Stimulated activated CD4-positive, alpha-beta T cell treated with anti-CD3 and anti-CD28 coated beads, Interleukin-15, amount 100 ng/mL, for 1 hour (primary cell): ENCODE measurements around the gene UBE2I.

Source experiments
- DNase-seq, 2 donors: peaks; one replicate each; pipeline ENCODE4 v3.0.0-alpha.2; 2020; ENCODE audit warnings: low read depth in 1 of 2, low spot score in 1 of 2

Gene UBE2I

DNA sequence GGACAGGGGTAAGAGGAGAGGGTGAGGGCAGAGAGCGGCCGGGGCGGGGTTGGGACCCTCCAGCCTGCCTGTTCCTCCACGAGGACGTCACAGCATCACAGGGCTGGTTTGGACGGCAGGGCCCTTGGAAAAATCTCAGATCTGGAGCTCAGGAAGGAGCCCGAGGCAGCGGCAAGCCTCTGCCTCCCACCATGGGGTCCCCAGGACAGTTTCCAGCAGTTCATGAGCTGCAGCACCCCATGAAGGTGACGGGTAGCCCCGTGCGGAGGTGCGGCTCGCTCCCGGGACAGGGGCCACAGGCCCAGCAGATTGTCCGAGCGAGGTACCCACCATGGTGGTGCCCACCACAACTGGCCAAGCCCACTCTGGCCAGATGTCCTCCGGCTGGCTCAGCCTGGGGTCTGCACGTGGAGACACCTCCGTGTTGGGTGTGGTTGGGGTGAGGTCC lies 32.3 kb upstream of the UBE2I start:
- DNase-seq = no peak

DNA sequence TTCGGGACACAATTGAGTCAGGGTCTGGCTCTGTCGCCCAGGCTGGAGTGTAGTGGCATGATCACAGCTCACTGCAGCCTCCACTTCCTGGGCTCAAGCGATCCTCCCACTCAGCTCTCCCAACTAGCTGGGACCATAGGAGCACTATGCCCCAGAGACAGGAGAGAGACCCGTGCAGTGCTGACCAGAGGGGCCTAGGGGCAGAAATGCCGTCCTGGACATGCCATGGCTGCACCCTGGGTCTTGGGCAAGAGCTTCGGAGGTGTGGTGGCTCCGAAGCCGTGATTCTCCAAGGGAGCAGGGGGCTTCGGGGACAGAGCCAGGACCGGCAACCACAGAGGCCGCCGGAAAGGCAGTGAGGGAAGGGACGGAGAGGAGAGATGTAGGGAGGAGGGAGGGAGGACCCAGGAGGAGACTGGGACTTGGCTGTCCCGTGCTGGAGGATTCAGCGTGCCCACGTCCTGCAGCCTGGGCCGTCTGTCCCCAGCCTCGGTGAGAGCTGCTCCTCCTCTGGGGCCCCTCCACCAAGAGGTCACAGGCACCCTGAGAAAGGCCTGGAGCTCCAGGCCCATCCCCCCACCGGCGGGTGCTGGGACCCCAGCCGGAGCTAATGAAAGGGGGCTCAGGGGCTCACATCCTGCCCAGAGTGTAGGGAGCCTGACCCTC lies 31.7 kb upstream of the UBE2I start:
- DNase-seq = no peak

DNA sequence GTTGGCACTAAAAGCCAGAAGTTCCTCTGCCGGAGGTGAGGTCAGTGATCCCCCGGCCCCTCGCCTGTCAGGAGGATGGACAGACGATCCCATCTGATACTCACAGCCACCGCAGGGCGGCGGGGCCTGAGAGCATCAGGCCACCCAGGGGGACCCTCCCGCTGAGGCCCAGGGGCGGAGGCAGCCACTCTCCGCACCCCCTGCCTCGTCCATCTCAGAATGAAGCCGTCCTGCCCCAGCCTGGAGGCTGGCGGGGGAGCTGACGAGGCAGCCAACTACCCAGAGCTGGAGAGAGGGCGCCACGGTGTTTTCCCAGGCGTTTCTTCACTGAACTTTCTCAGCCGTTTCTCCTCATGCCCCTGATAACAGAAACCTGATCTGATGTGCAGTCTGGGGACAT lies 31.0 kb upstream of the UBE2I start:
- no peak for DNase-seq

DNA sequence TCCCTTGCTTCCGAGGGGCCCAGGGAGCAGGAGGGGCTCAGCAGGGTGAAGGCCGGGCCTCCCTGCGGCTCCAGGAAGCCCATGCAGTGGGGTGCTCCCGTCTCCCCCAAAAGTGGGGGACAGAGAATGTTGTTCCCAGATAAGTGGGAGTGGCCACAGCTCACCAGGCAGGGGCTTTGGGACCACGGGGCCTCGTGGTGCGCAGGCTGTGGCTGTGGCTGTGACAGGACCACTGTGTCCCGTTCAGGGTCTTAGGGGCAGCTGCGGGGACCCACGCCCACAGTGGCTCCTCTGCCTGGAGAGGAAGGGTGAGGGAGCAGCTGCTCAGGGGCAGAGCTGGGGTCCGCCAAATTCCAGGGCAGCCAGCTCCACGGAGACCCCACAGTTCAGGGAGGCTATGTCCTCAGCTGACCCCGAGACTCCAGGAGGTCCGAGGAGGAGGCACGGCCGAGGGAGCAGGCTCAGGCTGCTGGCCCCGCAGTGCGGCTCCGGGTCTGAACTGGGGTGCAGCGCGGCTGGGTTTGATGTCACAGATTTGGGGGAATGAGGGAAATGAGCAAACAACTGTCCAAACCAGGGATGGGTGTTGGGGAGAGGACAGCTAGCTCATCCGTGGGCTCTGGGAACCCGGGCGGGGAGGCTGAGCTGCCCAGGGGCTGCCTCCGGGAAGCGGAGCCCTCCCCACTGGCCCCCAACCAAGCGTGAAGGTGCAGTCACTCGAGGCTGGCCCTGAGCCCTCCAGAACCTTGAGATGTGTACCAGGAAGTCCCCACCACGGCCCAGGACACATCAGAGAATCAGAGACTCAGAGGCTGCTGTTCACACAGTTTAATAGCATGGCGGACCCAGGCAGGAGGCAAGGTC lies 30.1 kb upstream of the UBE2I start:
- DNase-seq = no peak

DNA sequence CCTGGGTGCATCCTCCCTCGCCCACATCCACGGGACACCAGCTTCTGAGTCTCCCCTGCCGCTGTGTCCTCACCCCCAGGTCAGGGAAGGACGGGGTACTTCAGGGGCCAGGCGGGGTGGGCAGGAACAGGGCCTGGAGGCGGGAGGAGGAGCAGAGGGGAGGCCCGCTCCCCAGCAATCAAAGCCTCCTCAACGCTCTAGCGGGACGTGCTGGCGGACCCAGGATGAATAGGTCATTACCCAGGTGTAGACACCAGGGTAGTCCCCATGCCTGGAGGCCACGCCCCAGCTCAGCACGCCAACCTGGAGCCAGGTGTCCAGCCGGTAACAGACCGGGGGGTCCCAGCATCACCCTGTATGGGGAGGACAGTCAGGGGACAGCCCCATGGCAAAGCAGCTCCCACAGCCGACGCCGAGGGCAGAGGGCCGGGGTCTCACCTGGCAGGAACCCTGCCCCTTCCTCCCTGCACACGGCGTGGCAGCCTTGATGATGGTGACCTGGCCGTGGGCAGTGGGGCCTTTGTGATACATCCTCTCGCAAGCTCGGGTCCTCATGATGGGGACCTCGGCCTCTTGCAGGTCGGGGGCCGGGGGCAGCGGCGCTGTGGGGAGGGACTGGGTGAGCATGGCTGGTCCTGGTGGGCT lies 29.4 kb upstream of the UBE2I start:
- no peak for DNase-seq

DNA sequence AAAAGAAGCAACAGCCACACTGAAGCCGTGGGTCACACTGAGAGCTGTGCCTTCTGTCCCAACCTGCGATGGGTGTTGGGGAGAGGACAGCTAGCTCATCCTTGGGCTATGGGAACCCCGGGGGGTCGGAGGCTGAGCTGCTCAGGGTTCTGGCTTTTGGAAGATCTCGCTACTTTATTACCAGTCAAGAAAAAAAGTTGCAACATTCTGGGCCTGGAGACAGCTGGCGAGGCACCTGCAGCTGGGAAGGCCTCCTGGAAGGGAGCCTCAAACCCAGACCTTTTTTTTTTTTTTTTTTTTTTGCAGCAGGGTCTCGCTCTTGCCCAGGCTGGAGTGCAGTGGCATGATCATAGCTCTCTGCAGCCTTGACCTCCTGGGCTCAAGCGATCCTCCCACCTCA lies 28.7 kb upstream of the UBE2I start:
- DNase-seq = no peak

DNA sequence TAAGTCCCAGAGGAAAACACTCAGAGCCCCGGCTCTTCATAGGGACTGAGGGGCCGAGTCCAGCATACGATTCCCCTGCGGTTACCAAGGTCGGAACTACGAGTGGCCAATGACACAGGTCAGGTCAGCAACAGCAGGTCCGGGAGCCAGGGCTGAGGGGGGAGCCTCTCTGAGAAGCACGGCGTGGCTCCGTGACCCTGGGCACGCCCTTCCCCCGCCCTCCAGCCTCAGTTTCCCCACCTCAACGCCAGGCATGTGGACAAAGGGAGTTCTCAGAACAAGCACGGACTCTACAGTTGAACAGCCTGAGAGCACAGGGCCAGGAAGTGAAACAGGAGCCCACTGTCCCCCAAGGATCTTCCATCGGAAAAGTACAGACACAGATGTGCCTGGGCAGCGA lies 27.9 kb upstream of the UBE2I start:
- DNase-seq = no peak

DNA sequence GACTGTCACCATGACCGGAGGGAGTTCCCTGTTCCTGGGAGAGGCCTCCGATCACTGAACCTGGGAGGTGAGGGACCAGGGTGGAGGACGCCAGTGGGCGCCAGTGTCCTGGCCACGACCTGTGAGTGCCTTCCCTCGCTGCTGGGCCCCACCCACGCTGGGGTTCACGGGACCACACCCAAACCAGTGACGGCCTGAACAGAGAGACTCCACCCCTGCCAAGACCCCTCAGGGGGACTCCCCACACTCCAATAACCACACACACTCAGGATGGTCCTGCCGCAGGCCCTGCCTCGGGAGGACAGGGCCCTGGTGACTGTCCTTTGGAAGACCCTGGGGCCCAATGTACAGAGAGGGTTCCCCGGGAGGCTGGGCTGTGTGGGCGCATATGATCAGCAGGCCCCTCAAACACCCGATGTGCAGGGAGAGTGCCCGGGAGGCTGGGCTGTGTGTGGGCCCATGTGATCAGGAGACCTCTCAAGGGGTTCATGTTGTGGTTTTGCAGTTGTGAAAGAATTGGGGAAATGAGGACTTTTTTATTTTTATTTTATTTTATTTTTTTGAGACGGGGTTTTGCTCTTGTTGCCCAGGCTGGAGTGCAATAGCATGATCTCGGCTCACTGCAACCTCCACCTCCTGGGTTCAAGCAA lies 27.0 kb upstream of the UBE2I start:
- no peak for DNase-seq

DNA sequence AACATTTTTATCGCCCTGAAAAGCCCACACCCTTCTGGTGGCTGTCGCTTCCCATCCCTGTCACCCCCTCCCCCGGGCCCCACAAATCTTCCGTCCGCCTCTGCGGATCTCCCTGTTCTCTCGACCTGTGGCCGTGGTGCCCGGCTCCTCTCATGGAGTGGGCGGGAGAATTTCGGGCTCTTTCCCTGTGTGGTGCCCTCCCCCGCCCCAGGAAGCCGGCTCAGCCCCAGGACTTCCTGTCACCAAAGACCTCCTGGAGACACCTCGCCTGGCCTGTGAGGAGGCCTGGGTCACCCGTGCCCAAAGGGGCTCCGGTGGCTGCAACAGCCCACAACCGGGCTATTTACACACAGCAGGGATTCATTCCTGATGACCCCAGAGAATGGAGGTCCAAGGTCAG lies 26.1 kb upstream of the UBE2I start:
- no peak for DNase-seq

DNA sequence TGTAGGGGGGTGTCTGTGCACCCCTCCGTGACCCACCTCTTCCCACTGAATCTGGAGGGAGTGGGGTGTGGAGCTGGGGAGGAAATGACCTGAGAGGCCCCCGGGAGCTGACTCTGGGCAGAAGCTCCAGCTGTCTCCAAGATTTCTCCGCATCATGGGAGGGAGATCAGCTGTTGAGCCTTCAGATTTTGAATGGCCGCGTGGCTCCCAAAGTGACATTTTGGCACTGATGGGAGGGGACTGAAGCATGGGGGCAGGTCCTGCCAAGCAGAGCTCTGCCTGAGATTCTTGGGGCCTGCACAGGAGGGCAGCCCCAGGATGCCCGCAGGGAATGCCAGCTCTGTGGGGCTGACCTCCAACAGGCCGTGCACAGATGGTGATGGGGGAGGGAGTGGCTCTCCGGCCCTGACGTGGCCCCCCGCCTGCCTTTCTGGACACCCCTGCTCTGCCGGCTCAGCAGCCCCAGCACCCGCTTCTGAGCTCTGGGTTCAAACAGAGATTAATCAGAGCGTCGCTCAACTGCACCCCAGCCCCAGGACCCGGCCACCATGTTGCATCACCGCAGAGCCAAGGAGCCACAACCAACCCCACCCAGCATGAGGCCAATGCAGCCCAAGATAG lies 25.3 kb upstream of the UBE2I start:
- no peak for DNase-seq

DNA sequence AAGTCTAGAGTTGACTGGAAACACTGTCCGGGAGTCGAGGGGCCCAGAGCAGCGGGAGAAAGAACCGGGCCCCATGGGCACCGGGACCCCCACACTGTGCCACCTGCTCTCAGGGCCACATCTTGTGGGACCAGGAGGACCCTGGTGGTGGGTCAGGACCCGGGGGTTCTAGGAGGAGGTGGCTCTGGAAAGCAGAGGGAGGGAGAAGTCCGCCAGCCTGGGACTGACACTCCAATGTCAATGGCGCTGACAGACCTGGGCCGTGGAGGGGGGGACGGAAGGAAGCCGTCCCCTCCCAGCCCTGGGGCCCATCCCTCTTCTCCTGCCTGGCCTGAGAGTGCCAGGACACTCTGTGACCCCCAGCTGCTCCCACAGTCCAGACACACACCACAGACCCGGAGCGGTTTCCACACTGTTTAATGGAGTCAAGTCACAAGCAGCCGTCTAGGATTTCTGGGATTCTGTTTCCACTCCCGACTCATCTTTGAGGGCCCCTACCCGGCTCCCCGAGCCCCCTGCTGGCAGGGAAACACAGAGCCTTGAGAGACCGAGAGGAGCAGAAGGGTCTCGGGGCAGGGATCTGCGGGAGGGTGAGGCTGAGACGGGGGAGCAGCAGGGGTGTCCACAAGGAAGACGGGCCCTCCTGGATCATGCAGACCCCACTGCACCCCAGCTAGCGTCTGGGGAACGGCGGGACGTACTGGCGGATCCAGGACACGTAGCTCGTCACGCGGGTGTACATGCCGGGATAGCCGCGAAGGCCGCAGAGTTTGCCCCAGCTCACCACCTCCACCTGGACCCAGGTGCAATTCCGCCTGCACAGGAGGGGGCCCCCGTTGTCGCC lies 23.5 kb upstream of the UBE2I start:
- DNase-seq = no peak

DNA sequence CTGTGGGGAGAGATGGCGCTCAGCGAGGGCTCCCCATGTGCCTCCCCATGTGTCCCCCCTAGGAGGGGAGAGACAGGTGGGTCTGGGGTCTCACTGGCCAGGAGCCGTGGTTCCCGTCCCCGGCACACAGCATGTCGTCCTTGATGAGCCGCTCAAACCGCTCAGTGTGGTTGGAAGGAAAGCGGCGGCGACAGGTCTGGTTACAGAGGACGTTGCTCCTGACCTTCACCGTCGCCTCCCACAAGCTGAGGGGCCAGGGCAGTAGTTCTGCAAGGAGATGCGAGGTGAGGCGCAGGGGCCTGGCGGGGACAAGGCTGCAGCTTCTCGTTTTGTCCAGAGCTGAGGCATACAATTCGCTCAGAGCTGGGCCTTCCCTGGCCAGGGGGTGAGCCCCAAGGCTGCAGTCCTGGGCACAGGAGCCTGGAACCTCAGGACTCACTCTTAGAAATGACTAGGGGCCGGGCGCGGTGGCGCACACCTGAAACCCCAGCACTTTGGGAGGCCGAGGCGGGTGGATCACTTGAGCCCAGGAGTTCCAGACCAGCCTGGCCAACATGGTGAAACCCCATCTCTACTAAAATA lies 22.8 kb upstream of the UBE2I start:
- no peak for DNase-seq

DNA sequence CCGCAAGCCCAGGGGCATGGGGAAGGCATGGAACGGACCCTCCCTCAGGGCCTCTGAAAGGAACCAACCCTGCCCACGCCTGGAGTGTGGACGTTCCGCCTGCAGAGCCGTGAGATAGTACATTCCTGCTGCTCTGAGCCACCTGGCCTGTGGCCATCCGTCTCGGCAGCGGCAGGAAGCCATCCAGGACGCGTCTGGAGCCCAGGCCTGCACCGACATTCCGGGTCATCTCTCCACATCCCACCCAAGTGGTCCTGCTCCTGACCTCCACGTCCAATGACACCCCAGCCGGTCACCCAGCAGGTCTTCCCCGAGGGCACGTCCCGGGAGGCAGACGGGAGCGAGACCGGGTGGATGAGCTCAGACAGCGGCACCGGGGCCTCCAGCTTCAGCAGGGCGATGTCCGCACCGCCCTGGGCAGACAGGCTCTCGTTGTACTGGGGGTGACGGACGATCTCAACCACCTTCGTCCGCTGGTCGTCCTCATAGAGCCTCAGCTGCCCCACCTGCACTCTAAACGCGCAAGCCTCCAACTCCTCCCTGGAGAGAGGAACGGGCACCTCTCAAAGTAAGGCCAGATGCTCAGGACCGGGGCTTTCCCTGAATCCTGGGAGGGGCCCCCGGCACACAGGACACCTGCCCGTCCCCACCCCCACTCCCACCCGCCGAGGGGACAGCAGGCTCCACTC lies 21.3 kb upstream of the UBE2I start:
- DNase-seq = no peak

DNA sequence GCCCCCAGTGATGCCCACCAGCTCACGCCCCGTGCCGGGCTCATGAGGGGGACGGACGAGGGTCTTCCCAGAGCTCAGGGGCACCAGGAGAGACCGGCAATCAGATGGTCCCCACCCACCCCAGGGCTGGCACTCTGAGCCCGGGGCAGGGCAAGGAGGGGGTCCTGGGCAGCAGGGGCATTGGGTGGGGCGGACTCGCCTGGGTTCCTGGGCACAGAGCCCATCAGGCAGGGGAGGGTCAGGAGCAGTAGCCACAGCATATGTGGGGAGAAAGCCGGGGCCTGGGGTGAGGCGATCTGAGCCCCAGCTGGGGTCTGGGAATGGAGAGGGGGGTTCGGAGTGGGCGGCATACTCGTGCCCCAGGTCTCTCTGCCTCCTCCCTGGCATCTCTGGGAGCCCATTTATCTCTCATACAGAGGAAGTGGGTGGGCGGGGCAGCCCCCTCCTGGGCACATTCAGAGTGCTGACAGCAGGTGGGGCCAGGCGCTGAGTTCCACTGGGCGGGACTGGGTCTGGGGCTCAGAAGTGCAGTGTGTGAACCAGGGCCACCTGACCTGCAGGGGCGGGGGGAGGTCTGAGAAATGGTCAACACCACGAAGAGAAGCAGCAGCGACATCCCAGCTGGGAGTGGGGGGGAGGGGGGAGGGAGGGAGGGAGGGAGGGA lies 20.5 kb upstream of the UBE2I start:
- no peak for DNase-seq

DNA sequence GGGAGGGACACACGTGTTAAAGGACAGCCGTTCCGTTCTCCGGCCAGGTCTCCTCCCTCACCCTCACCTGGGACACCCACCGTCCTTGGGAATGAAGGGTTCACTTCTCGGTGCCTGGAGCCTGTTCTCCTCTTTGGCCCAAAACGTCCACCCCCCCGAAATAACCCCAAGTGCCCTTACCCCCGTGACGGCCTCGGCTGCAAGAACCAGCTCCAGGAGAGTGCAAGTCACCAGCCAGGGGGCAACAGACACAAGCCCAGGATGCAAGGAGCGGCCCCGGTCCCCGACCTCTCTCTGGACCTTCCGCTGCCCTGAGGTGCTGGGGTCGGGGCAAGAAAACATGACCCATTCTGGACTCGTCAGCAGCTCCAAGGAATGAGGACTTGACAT lies 20.0 kb upstream of the UBE2I start:
- DNase-seq = no peak

DNA sequence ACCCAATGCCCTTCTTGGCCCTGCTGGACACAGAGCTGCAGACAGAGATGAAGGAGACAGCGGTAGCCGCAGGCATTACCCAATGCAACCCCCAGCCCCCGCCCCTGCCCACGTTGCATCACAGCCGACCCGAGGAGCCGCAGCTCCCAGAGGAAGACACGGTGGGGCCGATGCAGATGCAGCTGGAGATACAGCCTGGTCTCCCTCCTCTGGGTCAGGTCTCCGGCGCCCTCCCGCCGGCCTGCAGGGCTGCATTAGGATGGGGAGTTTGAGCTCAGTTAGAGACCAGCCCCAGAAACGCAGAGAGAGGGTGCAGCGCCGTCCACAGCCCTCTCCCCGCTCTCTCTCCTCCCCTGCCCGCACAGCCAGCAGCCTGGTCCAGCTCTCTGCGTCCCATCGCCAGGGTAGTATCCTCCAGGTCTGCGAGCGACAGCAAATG lies 19.4 kb upstream of the UBE2I start:
- no peak for DNase-seq

DNA sequence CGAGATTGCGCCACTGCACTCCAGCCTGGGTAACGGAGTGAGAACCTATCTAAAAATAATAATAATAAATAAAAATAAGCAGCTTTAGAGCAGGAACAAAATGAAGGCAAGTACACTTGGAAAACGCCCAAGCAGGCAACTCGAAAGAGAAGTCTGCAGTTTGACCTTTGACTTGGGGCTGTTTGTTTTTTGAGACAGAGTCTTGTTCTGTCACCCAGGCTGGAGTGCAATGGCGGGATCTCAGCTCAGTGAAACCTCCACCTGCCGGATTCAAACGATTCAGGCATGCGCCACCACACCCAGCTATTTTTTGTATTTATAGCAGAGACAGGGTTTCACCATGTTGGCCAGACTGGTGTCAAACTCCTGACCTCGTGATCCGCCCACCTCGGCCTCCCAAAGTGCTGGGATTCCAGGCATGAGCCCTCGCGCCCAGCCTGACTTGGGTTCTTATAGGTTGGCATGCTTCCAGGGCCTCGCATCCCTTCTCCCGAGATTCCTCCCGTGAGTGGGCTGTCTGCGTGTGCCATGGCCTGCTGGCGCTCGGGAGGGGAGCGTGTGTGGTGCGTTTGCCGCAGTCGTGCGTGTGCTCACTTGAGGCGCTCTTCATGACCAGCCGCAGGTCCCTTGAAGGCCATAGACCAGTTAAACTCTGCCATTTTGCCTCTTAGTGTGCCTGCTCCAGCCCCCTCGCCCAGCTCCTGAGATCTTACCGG lies 18.4 kb upstream of the UBE2I start:
- no peak for DNase-seq

DNA sequence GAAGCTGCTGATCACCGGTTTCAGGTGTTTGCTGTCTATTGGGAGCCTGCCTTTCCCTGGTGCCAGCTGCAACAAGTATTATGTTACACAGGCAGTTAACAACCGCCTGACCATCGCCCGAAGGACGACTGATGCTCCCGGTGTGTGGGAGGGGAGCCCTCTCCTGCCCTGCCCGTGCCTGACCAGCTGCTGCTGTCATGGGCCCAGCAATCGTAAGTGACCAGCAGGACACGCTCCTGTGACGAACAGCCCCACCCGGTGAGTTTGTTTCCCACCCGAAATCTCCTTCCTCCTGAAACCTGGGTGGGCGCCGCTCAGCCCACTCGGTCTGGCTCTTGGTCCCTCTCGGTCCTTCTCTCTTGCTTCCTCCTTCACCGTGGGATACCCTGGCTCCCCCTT lies 17.9 kb upstream of the UBE2I start:
- DNase-seq = no peak
